ENCODE data around the gene MED26.
"Not testable (repeated sequence)": the region's sequence is repeated elsewhere in the genome, so short reads cannot be mapped to it uniquely, and the experiment has no call there.

Gene MED26

GRCh38 chr19:16628183-16628983, at the start of gene MED26:
Gene MED26, minus strand, starts transcription at chr19:16628204. Its CDS starts 261 bp downstream, at chr19:16627943.
- DNase-seq (ENCODE audit: low read depth, low spot score), result peak; percentile 87

- no peak for DNase-seq (ENCODE audit: low read depth, low spot score)
These were observed 49.1 kb upstream of the MED26 start for GRCh38 chr19:16677055-16677454.

GRCh38 chr19:16676101-16676798, 48.2 kb upstream of the MED26 start:
- DNase-seq (ENCODE audit: low read depth, low spot score), result no peak

GRCh38 chr19:16673839-16674238, 45.8 kb upstream of the MED26 start:
- DNase-seq (ENCODE audit: low read depth, low spot score), result not testable (repeated sequence)

GRCh38 chr19:16673231-16673630, 45.2 kb upstream of the MED26 start:
- no peak for DNase-seq (ENCODE audit: low read depth, low spot score)

- no peak for DNase-seq (ENCODE audit: low read depth, low spot score)
These were observed 43.8 kb upstream of the MED26 start for GRCh38 chr19:16671652-16672274.

- DNase-seq (ENCODE audit: low read depth, low spot score), result no peak
These were observed 42.3 kb upstream of the MED26 start for GRCh38 chr19:16670291-16670690.

- not testable (repeated sequence) for DNase-seq (ENCODE audit: low read depth, low spot score)
These were observed 40.7 kb upstream of the MED26 start for GRCh38 chr19:16668702-16669101.

- DNase-seq (ENCODE audit: low read depth, low spot score), result no peak
These were observed 40.2 kb upstream of the MED26 start for GRCh38 chr19:16668176-16668575.

- DNase-seq (ENCODE audit: low read depth, low spot score), result no peak
These were observed 33.6 kb upstream of the MED26 start for GRCh38 chr19:16661480-16662034.

- DNase-seq (ENCODE audit: low read depth, low spot score), result no peak
These were observed 32.9 kb upstream of the MED26 start, which contains the start of gene TMEM38A for GRCh38 chr19:16660763-16661479. Gene TMEM38A, plus strand, starts transcription at chr19:16661139. Its CDS starts 79 bp downstream, at chr19:16661218.

GRCh38 chr19:16659832-16660708, 32.1 kb upstream of the MED26 start, which contains the start of gene SMIM7:
Gene SMIM7, minus strand, starts transcription at chr19:16660144. Its CDS starts 34 bp downstream, at chr19:16660110.
- DNase-seq (ENCODE audit: low read depth, low spot score), result peak; percentile 98

GRCh38 chr19:16659464-16659831, 31.4 kb upstream of the MED26 start:
- DNase-seq (ENCODE audit: low read depth, low spot score), result no peak

GRCh38 chr19:16657384-16657783, 29.4 kb upstream of the MED26 start:
- DNase-seq (ENCODE audit: low read depth, low spot score), result no peak

- no peak for DNase-seq (ENCODE audit: low read depth, low spot score)
These were observed 27.7 kb upstream of the MED26 start for GRCh38 chr19:16655727-16656126.

- no peak for DNase-seq (ENCODE audit: low read depth, low spot score)
These were observed 26.6 kb upstream of the MED26 start for GRCh38 chr19:16654627-16655026.

GRCh38 chr19:16654140-16654539, 26.1 kb upstream of the MED26 start:
- no peak for DNase-seq (ENCODE audit: low read depth, low spot score)

- DNase-seq (ENCODE audit: low read depth, low spot score), result no peak
These were observed 24.9 kb upstream of the MED26 start for GRCh38 chr19:16652854-16653253.

- not testable (repeated sequence) for DNase-seq (ENCODE audit: low read depth, low spot score)
These were observed 23.6 kb upstream of the MED26 start for GRCh38 chr19:16651421-16652188.

- no peak for DNase-seq (ENCODE audit: low read depth, low spot score)
These were observed 22.8 kb upstream of the MED26 start for GRCh38 chr19:16650821-16651220.

All from smooth muscle cell of the brain vasculature (primary cell).